GM08714 (cell line): ENCODE data around the gene SPACDR.
A peak's percentile ranks its signal among the peaks of the same experiment; 100 is the strongest.

Experiments
- H3K4me3 ChIP-seq: fragments of 200-500 bp; sonication (Bioruptor generic); 2 replicates; pipeline ENCODE4 v1.5.1; 2014; ENCODE audit warnings: mild to moderate bottlenecking, low read length, inconsistent platforms
- ZNF274 ChIP-seq: IDR thresholded peaks from 2 replicates; pipeline ENCODE4 v1.6.1; 2012; ENCODE audit warnings: mild to moderate bottlenecking, low read depth, low read length

The SPACDR gene

GRCh38 chr7:100490483-100491191 is 26.6 kb upstream of the SPACDR start:
- no peak for TF ChIP-seq ZNF274
- H3K4me3 ChIP-seq, result no peak overlapping the region

- no peak for TF ChIP-seq ZNF274
- no peak overlapping the region for H3K4me3 ChIP-seq
Observed at GRCh38 chr7:100489824-100490223, 25.8 kb upstream of the SPACDR start.

DNA sequence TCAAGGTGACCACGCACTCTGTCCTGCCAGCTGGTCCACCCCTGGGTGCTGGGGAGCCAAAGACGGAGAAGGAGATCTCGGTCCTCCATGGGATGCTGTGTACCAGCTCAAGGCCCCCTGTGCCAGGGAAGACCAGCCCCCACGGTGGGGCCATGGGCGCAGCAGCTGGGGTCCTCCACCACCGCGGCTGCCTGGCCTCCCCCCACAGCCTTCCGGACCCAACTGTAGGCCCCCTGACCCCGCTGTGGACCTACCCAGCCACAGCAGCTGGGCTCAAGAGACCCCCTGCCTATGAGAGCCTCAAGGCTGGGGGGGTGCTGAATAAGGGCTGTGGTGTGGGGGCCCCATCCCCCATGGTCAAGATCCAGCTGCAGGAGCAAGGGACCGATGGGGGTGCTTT is 25.1 kb upstream of the SPACDR start:
- TF ChIP-seq ZNF274, result no peak
- H3K4me3 ChIP-seq, result no peak overlapping the region

- no peak for TF ChIP-seq ZNF274
- no peak overlapping the region for H3K4me3 ChIP-seq
Observed at GRCh38 chr7:100488333-100489095, 24.5 kb upstream of the SPACDR start.

DNA sequence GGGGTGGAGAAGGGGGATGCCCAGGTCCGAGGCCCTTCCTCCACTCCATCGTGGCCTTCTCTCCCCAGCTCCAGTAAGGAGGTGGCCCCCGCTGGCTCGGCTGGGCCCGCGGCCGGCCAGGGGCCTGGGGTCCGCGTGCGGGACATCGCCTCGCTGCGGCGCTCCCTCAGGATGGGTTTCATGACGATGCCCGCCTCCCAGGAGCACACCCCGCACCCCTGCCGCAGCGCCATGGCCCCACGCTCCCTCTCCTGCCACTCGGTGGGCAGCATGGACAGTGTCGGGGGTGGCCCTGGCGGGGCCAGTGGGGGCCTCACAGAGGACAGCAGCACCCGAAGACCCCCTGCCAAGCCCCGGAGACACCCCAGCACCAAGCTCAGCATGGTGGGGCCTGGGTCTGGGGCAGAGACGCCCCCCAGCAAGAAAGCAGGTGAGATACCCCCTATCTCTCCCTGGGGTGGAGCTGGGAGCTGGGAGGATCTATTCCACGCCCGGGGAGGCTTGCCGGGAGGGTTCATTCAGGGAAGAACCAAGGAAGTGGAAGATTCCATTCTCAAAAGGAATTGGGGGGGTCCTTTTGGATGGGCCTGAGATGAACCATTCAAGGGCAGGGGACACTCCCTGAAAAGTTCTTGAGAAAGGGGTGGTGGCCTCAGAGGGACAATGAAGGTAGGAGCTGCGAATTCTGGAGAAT is 22.8 kb upstream of the SPACDR start:
- no peak overlapping the region for H3K4me3 ChIP-seq
- no peak for TF ChIP-seq ZNF274

DNA sequence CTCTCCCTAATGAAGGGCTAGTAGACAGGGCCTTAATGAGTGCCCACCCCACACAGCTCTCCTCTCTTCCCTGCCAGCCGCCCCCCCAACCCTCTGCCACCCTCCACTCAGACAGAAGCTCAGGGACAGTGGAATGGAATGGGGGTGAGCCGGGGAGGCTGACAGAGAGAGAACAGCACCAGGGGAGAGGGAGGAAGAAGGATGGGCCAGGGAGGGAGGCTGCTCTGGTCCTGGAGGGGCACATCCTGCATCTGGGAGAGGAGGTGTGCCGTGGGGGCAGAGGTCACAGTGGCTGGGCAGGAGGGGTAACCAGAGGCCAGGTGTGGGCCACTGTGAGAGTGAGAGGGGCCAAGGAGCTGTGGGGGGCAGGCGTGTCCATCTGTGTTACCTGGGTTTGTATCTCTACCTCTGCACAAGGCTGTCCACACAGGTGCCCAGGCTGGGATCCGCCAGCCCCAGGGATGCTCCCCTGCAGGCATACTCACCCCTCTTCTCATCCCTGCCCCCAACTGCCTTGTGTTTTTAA is 22.1 kb upstream of the SPACDR start:
- no peak overlapping the region for H3K4me3 ChIP-seq
- no peak for TF ChIP-seq ZNF274

- no peak overlapping the region for H3K4me3 ChIP-seq
- no peak for TF ChIP-seq ZNF274
Observed at GRCh38 chr7:100485471-100485876, 21.4 kb upstream of the SPACDR start.

DNA sequence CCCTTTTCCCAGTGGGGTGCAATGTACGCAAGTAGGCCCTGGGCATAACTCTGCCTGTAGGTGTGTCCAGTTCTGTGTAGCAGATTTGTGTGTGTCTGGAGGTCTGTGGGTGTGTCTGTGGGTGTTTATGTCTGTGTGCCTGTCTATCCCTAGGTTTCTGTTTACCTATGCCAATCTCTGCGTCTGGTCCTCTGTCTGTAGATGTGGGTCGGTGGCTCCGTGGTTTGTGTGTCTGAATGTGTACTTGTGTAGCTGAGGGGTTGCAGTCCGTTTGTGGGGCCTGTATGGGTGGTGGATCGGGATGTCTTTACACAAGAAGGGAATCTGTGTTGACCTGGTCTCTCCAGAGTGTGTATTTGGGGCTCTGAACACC is 20.6 kb upstream of the SPACDR start:
- H3K4me3 ChIP-seq, result no peak overlapping the region
- no peak for TF ChIP-seq ZNF274

DNA sequence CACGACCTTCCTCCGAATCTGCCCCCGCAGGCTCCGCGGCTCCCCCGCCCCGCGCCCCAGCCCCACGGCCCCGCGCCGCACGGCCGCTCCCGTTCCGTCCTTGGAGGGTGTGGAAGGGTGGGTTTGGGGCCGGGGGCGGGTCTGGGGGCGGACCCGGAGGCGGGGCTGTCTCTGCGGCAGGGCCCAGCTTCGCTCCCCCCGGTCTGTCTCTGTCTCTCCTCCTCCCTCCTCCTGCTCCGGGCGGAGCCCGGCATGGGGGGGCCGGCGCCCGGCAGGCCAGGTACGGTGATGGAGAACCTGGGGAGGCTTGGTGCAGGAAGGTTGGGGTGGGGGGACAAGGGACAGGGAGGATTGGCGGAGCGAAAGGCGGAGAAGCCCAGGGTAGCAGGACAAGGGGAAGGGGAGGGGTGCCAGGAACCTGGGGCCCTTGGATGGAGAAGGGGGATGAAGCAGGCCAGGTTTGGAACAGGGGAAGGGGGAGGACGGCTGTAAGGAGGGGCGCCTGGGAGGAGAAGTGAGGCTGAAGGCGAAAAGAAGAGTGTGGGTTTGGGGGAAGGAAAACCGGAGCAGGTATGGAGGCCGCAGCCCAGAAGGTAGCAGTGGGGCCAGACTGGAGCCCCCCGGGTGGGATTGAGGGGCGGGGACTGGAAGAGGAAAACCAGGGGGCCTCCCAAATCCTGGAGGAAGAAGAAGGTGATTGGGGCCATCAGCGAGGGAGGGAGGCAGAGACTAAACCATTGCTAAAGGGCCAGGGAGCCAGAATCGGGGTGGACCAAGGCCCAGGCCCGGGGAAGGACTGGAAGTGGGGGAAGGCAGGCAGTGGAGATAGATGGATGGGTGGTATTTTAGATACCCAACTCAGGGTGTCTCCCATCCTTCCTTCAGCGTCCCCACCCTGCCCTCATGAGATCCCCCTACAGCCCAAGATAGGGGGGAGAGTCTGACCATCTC is 19.9 kb upstream of the SPACDR start, which contains the start of gene NYAP1:
TSS of gene NYAP1 (plus strand) at position 206 of the 951 bp plus-strand sequence. CDS start 1,385 bp downstream, outside the sequence.
- no peak for TF ChIP-seq ZNF274
- peak within 1 kb of the TSS; percentile 67 for H3K4me3 ChIP-seq

GRCh38 chr7:100483090-100483721 is 19.1 kb upstream of the SPACDR start:
- no peak for TF ChIP-seq ZNF274
- peak overlapping the region; percentile 67 for H3K4me3 ChIP-seq

GRCh38 chr7:100482728-100483089 is 18.6 kb upstream of the SPACDR start:
- H3K4me3 ChIP-seq, result peak overlapping the region; percentile 67
- no peak for TF ChIP-seq ZNF274

- TF ChIP-seq ZNF274, result no peak
- no peak overlapping the region for H3K4me3 ChIP-seq
Observed at GRCh38 chr7:100481466-100481865, 17.4 kb upstream of the SPACDR start.

GRCh38 chr7:100478958-100479660 is 15.0 kb upstream of the SPACDR start, which contains the start of gene TSC22D4:
TSS of gene TSC22D4 (minus strand) at chr7:100479214. CDS start at chr7:100478038, 1,176 bp downstream.
- no peak for TF ChIP-seq ZNF274
- H3K4me3 ChIP-seq, result peak within 1 kb of the TSS; percentile 76
